HepG2 (cell line): ENCODE measurements around the gene RAB22A. TPM values are rescaled to one million over a fixed set of nuclear protein-coding genes. Genes with fewer than 3 reads are reported as not detected.
A peak's percentile ranks its signal among the peaks of the same experiment; 100 is the strongest.

Experiments
- ASH2L ChIP-seq: fragments of 300-600, 200-600 bp; sonication (generic); IDR thresholded peaks from 2 replicates; pipeline ENCODE4 v1.7.0; 2017; ENCODE audit warnings: low read depth, mild to moderate bottlenecking, moderate library complexity, mixed read lengths, low read length; ENCODE audit not compliant: insufficient read length
- ATF1 ChIP-seq: IDR thresholded peaks from 2 replicates; pipeline ENCODE4 v1.6.1; 2016; ENCODE audit warnings: mild to moderate bottlenecking, control low read depth
- HDAC1 ChIP-seq: sonication (generic); formaldehyde crosslinking; IDR thresholded peaks from 2 replicates; pipeline ENCODE4 v1.5.1; 2020; ENCODE audit warnings: mild to moderate bottlenecking, missing genetic modification reagents
- MAFK ChIP-seq, 2 experiments: IDR thresholded peaks in 1 of 2; conservative IDR thresholded peaks in 1 of 2; 2 replicates each; pipeline ENCODE4 v1.6.1; 2011; ENCODE audit warnings: improper control_type of control experiment in 2 of 2, low read length in 2 of 2
- SOX13 ChIP-seq, 3 experiments: fragments of 450-650 bp in 1 of 3; sonication (generic) in 1 of 3; formaldehyde crosslinking in 1 of 3; IDR thresholded peaks in 2 of 3; conservative IDR thresholded peaks in 1 of 3; 2 replicates each; pipeline versions ENCODE4 v1.5.0 to v1.6.1; 2016 to 2020; ENCODE audit warnings: antibody characterized with exemption in 1 of 3, mild to moderate bottlenecking in 1 of 3, missing compliant biosample characterization in 1 of 3, missing genetic modification reagents in 1 of 3, moderate library complexity in 1 of 3
- USF2 ChIP-seq, 2 experiments: sonication (generic) in 1 of 2; formaldehyde crosslinking in 1 of 2; IDR thresholded peaks; 2 replicates each; pipeline versions ENCODE4 v1.5.1 to v1.6.1; 2011 to 2020; ENCODE audit warnings: borderline replicate concordance in 1 of 2, low read depth in 1 of 2, low read length in 1 of 2, mild to moderate bottlenecking in 1 of 2, missing genetic modification reagents in 1 of 2, moderate library complexity in 1 of 2
- ZNF230 ChIP-seq: sonication (generic); formaldehyde crosslinking; IDR thresholded peaks from 2 replicates; pipeline ENCODE4 v1.4.0; 2020; ENCODE audit warnings: mild to moderate bottlenecking, missing genetic modification reagents
- ZNF280D ChIP-seq: sonication (generic); formaldehyde crosslinking; IDR thresholded peaks from 2 replicates; pipeline ENCODE4 v1.5.1; 2020; ENCODE audit warnings: mild to moderate bottlenecking, missing genetic modification reagents
- ZNF570 ChIP-seq: sonication (generic); formaldehyde crosslinking; IDR thresholded peaks from 2 replicates; pipeline ENCODE4 v1.4.0; 2020; ENCODE audit warnings: mild to moderate bottlenecking, missing genetic modification reagents, borderline replicate concordance
- ZNF75D ChIP-seq: sonication (generic); formaldehyde crosslinking; IDR thresholded peaks from 2 replicates; pipeline ENCODE4 v1.8.1; 2023; ENCODE audit warnings: missing genetic modification reagents, mild to moderate bottlenecking, borderline replicate concordance
- ZSCAN30 ChIP-seq: sonication (generic); formaldehyde crosslinking; IDR thresholded peaks from 2 replicates; pipeline ENCODE4 v1.5.0; 2020; ENCODE audit warnings: mild to moderate bottlenecking, missing genetic modification reagents
- polyA plus RNA-seq, 8 experiments: library from polyadenylated mRNA; depleted of rRNA in 3 of 8; stranded (reverse) in 7 of 8; unstranded in 1 of 8; fragments of >200 nt; fragmentation: Illumina TruSeq in 4 of 8; extraction: Trizol in 4 of 8; gene quantifications; 2 replicates each; pipeline versions ENCODE4 v1.2.1 to v1.2.3, GENCODE V29; 2011 to 2016; ENCODE audit warnings: low read depth in 4 of 8, missing spikeins in 1 of 8, mixed read lengths in 1 of 8; ENCODE audit not compliant: insufficient read depth in 1 of 8
- total RNA-seq, 5 experiments: library from RNA; depleted of rRNA; stranded (reverse); fragments of >200 nt; fragmentation: Illumina TruSeq; extraction: Trizol; gene quantifications; 2 replicates each; pipeline ENCODE4 v1.2.3, GENCODE V29; 2016; ENCODE audit warnings: low read depth in 1 of 5
- TF ChIP-seq, protein P1 (sequence below): sonication (generic); formaldehyde crosslinking; IDR thresholded peaks from 2 replicates; pipeline ENCODE4 v1.5.0; 2020; ENCODE audit warnings: missing genetic modification reagents
- TF ChIP-seq, protein P2 (sequence below): sonication (generic); formaldehyde crosslinking; IDR thresholded peaks from 2 replicates; pipeline ENCODE4 v1.4.0; 2020; ENCODE audit warnings: missing genetic modification reagents
- TF ChIP-seq, protein P3 (sequence below): sonication (generic); formaldehyde crosslinking; IDR thresholded peaks from 2 replicates; pipeline ENCODE4 v1.5.0; 2020; ENCODE audit warnings: mild to moderate bottlenecking, missing genetic modification reagents

RAB22A gene
- total and polyA plus RNA-seq, 2 of the 13 experiments (the other 11 are each of a cell fraction or from before 2014, with no cell fraction given), result 10.7 to 11.2 TPM

DNA sequence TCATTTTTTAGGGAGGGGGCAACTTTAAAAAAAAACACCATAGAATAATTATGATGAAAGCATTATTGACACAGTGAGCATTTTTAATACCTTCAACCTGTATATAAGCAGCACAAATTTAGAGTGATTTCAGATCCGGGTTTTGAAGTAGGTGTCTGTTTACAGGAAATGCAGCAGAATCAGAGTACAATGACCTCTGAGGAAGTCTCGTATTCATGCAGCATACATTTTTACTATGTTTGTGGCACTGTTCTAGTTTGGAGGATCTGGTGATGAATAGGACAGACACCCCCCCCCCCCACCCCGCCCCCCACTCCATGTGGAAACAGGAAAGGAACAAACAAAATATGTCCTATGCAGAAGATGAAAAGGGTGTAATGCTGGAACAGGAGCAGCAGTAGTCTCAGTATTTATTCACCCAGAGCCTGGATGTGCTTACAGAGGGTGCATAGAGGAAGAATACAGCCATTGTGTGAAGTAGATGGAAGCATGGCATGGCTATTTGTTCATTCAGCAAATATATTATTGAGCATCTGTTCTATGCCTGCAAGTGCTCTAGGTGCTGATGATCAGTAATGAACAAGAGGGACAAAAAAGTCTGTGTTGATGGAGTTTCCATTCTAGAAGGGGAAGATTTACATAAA is 99.2 kb downstream of the RAB22A start (continued):
- TF ChIP-seq MAFK (conservative IDR thresholded peaks at IDR 0.05 in 1 of 2, IDR thresholded peaks at IDR 0.05 in 1 of 2; ENCODE audit: low read length in 2 of 2) (peak; percentile 52 to 84; a peak in 3 of 4 replicates), USF2 (IDR thresholded peaks at IDR 0.05; ENCODE audit: low read depth, low read length) (no peak), USF2 (CRISPR knock-in tag; IDR thresholded peaks at IDR 0.05; ENCODE audit: borderline replicate concordance) (no peak), ZSCAN30 (no peak), SOX13 (IDR thresholded peaks at IDR 0.05) (no peak), SOX13 (CRISPR knock-in tag; conservative IDR thresholded peaks at IDR 0.05 in 1 of 2, IDR thresholded peaks at IDR 0.05 in 1 of 2) (peak in 1 of 2 experiments; percentile 77; a peak in 2 of 4 replicates), ASH2L (peak; percentile 48), ATF1 (CRISPR knock-in tag) (0 out of 2 replicates have a peak, but pooled peaks have one; percentile 1), ZNF570 (CRISPR knock-in tag) (no peak), ZNF280D (CRISPR knock-in tag) (no peak), ZNF75D (CRISPR knock-in tag) (no peak), HDAC1 (peak; percentile 17; the same call in 1 of the 2 replicates), ZNF230 (CRISPR knock-in tag) (no peak)
- TF ChIP-seq, protein P1, sequence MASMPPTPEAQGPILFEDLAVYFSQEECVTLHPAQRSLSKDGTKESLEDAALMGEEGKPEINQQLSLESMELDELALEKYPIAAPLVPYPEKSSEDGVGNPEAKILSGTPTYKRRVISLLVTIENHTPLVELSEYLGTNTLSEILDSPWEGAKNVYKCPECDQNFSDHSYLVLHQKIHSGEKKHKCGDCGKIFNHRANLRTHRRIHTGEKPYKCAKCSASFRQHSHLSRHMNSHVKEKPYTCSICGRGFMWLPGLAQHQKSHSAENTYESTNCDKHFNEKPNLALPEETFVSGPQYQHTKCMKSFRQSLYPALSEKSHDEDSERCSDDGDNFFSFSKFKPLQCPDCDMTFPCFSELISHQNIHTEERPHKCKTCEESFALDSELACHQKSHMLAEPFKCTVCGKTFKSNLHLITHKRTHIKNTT (CRISPR knock-in tag), result no peak
- TF ChIP-seq, protein P2, sequence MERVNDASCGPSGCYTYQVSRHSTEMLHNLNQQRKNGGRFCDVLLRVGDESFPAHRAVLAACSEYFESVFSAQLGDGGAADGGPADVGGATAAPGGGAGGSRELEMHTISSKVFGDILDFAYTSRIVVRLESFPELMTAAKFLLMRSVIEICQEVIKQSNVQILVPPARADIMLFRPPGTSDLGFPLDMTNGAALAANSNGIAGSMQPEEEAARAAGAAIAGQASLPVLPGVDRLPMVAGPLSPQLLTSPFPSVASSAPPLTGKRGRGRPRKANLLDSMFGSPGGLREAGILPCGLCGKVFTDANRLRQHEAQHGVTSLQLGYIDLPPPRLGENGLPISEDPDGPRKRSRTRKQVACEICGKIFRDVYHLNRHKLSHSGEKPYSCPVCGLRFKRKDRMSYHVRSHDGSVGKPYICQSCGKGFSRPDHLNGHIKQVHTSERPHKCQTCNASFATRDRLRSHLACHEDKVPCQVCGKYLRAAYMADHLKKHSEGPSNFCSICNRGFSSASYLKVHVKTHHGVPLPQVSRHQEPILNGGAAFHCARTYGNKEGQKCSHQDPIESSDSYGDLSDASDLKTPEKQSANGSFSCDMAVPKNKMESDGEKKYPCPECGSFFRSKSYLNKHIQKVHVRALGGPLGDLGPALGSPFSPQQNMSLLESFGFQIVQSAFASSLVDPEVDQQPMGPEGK, result 0 out of 2 replicates have a peak, but pooled peaks have one; percentile 25
- TF ChIP-seq, protein P3, sequence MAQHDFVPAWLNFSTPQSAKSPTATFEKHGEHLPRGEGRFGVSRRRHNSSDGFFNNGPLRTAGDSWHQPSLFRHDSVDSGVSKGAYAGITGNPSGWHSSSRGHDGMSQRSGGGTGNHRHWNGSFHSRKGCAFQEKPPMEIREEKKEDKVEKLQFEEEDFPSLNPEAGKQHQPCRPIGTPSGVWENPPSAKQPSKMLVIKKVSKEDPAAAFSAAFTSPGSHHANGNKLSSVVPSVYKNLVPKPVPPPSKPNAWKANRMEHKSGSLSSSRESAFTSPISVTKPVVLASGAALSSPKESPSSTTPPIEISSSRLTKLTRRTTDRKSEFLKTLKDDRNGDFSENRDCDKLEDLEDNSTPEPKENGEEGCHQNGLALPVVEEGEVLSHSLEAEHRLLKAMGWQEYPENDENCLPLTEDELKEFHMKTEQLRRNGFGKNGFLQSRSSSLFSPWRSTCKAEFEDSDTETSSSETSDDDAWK, result no peak
